B cell (primary cell): Measurements from ENCODE around the gene STXBP6. TPM values are rescaled to one million over a fixed set of nuclear protein-coding genes. Genes with fewer than 3 reads are reported as not detected.

Source experiments
- ATAC-seq: fragments of 200-7000 bp; cut with Tn5 transposase; one replicate; pipeline ENCODE4 v1.10.0; 2021; ENCODE audit warnings: low read depth, mild to moderate bottlenecking, moderate number of reproducible peaks, moderate library complexity
- CTCF ChIA-PET: fragments of 350-600 bp; sonication (Branson Sonifier 250); formaldehyde crosslinking; loops from one replicate; lab custom pipeline; 2021; ENCODE audit warnings: antibody characterized with exemption, inconsistent platforms; lab: Charles Lee
- POLR2A ChIA-PET: fragments of 350-600 bp; sonication (Branson Sonifier 250); formaldehyde crosslinking; loops from one replicate; lab custom pipeline; 2021; ENCODE audit warnings: antibody characterized with exemption; lab: Charles Lee
- DNase-seq: peaks from one replicate; pipeline ENCODE4 v3.0.0; 2013
- H2AFZ ChIP-seq: 2 replicates; pipeline ENCODE4 v1.6.1; 2012; ENCODE audit warnings: mild to moderate bottlenecking, low read depth, low read length; ENCODE audit not compliant: insufficient read depth, poor library complexity, severe bottlenecking
- H3K27ac ChIP-seq, 2 donors: 1 replicate in 1 of 2; 2 replicates in 1 of 2; pipeline ENCODE4 v1.5.1; 2012 to 2013; ENCODE audit warnings: low read length in 2 of 2, mild to moderate bottlenecking in 2 of 2, moderate library complexity in 1 of 2
- H3K27me3 ChIP-seq, 4 experiments: fragments of 200-600 bp in 1 of 4; sonication (generic) in 1 of 4; replicated peaks in 1 of 4; 1 replicate in 2 of 4; 2 replicates in 2 of 4; pipeline versions ENCODE4 v1.6.1 to v1.7.0; 2013 to 2016; ENCODE audit warnings: low read length in 3 of 4, mild to moderate bottlenecking in 2 of 4, mixed read lengths in 1 of 4, moderate library complexity in 1 of 4; ENCODE audit not compliant: insufficient read depth in 4 of 4, control insufficient read depth in 3 of 4; ENCODE audit errors: control extremely low read depth in 1 of 4
- H3K36me3 ChIP-seq, 2 experiments: replicated peaks in 1 of 2; 1 replicate in 1 of 2; 2 replicates in 1 of 2; pipeline versions ENCODE4 v1.6.1 to v1.7.1; 2013; ENCODE audit warnings: low read length in 1 of 2; ENCODE audit not compliant: insufficient read depth in 2 of 2, control insufficient read depth in 1 of 2; ENCODE audit errors: control extremely low read depth in 1 of 2, extremely low read depth in 1 of 2
- H3K4me1 ChIP-seq, 2 donors: fragments of 200-600 bp in 1 of 2; sonication (generic) in 1 of 2; 1 replicate in 1 of 2; 2 replicates in 1 of 2; pipeline versions ENCODE4 v1.5.1 to v1.6.1; 2013 to 2017; ENCODE audit warnings: low read length in 2 of 2; ENCODE audit not compliant: control insufficient read depth in 2 of 2, insufficient read depth in 2 of 2
- H3K4me2 ChIP-seq: replicated peaks from 2 replicates; pipeline ENCODE3; 2012; ENCODE audit warnings: mild to moderate bottlenecking, low read depth, low read length; ENCODE audit not compliant: poor library complexity, severe bottlenecking
- H3K4me3 ChIP-seq, 5 experiments: fragments of 200-600 bp in 1 of 5; sonication (generic) in 1 of 5; 1 replicate in 3 of 5; 2 replicates in 2 of 5; pipeline versions ENCODE4 v1.5.1 to v1.7.0; 2011 to 2016; ENCODE audit warnings: low read length in 4 of 5, mild to moderate bottlenecking in 4 of 5, low read depth in 2 of 5, control low read depth in 1 of 5, moderate library complexity in 1 of 5; ENCODE audit not compliant: insufficient read depth in 1 of 5; ENCODE audit errors: control extremely low read depth in 1 of 5, extremely low read depth in 1 of 5
- H3K79me2 ChIP-seq: fragments of 200-600 bp; sonication (generic); one replicate; pipeline ENCODE4 v1.6.0; 2016; ENCODE audit warnings: low read length; ENCODE audit not compliant: control insufficient read depth, insufficient read depth
- H3K9ac ChIP-seq: fragments of 200-600 bp; sonication (generic); 2 replicates; pipeline ENCODE4 v1.6.1; 2017; ENCODE audit warnings: mild to moderate bottlenecking, low read length, moderate library complexity
- H3K9me3 ChIP-seq, 3 donors: one replicate each; pipeline versions ENCODE4 v1.6.1 to v1.7.1; 2013; ENCODE audit warnings: low read length in 2 of 3; ENCODE audit not compliant: control insufficient read depth in 2 of 3, insufficient read depth in 1 of 3; ENCODE audit errors: control extremely low read depth in 1 of 3
- H4K20me1 ChIP-seq: 2 replicates; pipeline ENCODE4 v1.6.0; 2012; ENCODE audit warnings: mild to moderate bottlenecking, low read length; ENCODE audit not compliant: insufficient read depth, control insufficient read depth, poor library complexity, severe bottlenecking
- H3K27ac Mint-ChIP-seq: one replicate; pipeline ENCODE4 v1.8.0; 2021; ENCODE audit warnings: mixed read lengths
- H3K27me3 Mint-ChIP-seq: one replicate; pipeline ENCODE4 v1.8.0; 2021; ENCODE audit warnings: mixed read lengths
- H3K4me1 Mint-ChIP-seq: one replicate; pipeline ENCODE4 v1.8.0; 2021; ENCODE audit warnings: mixed read lengths
- H3K4me3 Mint-ChIP-seq: one replicate; pipeline ENCODE4 v1.8.0; 2021; ENCODE audit warnings: mixed read lengths
- H3K9me3 Mint-ChIP-seq: one replicate; pipeline ENCODE4 v1.8.0; 2022; ENCODE audit warnings: mixed read lengths; ENCODE audit not compliant: insufficient read depth
- CTCF ChIP-seq: fragments of 200-600 bp; IDR thresholded peaks from one replicate; pipeline ENCODE4 v1.8.0; 2022; ENCODE audit warnings: antibody characterized with exemption, mild to moderate bottlenecking
- EZH2 ChIP-seq: IDR thresholded peaks from 2 replicates; pipeline ENCODE4 v1.6.1; 2012; ENCODE audit warnings: borderline replicate concordance, low read depth, mild to moderate bottlenecking, moderate library complexity, low read length; ENCODE audit not compliant: insufficient read depth, poor library complexity, severe bottlenecking
- WGBS: methylation state at CpG from one replicate; pipeline ENCODE4 v1.1.5; 2013; ENCODE audit warnings: missing lambda C conversion rate; ENCODE audit not compliant: insufficient coverage; 5-methylcytosine and 5-hydroxymethylcytosine counted together
- intact Hi-C: fragments of 100-400 bp; cut with micrococcal nuclease; formaldehyde crosslinking; loops from one replicate; pipeline ENCODE4 v1.10.0; 2022
- polyA plus RNA-seq: library from polyadenylated mRNA; depleted of rRNA; stranded (reverse); fragments of >200 nt; gene quantifications from 2 replicates; pipeline ENCODE4 v1.2.3, GENCODE V29; 2012
- total RNA-seq, 2 donors: library from RNA; stranded (reverse); fragments of 120-200 nt in 1 of 2; gene quantifications; 1 replicate in 1 of 2; 2 replicates in 1 of 2; pipeline versions ENCODE4 v1.2.3 to v1.2.4, GENCODE V29; 2013 to 2022

Gene STXBP6
- total and polyA plus RNA-seq, 2 donors (not counting 1 experiment from before 2014, with no cell fraction given): 0.01 TPM; not detected in 1

- ChIA-PET CTCF (no interaction called here), POLR2A (no interaction called here)
- Histone ChIP-seq H4K20me1 (no peaks in the 10 kb centered on the region), H3K36me3 (no peaks in the 10 kb centered on the region), H2AFZ (no peak overlapping the region), H3K4me2 (no peak overlapping the region), H3K4me1 (no peaks in the 10 kb centered on the region), H3K9me3 (no peaks in the 10 kb centered on the region), H3K4me3 (no peak overlapping the region), H3K27me3 (no peaks in the 10 kb centered on the region), H3K79me2 (no peaks in the 10 kb centered on the region), H3K27ac (no peak overlapping the region), H3K9ac (no peak overlapping the region)
- no CpG with 5 or more reads among the region's 1 CpG for WGBS
- intact Hi-C loops: no loop called here
- Mint-ChIP-seq H3K9me3 (no peaks in the 10 kb centered on the region), H3K27me3 (no peaks in the 10 kb centered on the region), H3K4me3 (no peak overlapping the region), H3K4me1 (no peaks in the 10 kb centered on the region), H3K27ac (no peak overlapping the region)
- ATAC-seq (no peak), DNase-seq (no peak)
- TF ChIP-seq EZH2 (no peak), CTCF (no peak)
Measured at GRCh38 chr14:25019892-25020291, 30.1 kb downstream of the STXBP6 start.

GRCh38 chr14:25017562-25017961, 32.4 kb downstream of the STXBP6 start:
- no peaks in the 10 kb centered on the region for H3K36me3 ChIP-seq
- H3K4me2 ChIP-seq: no peak overlapping the region
- TF ChIP-seq CTCF: no peak
- TF ChIP-seq EZH2: no peak
- no peak overlapping the region for H3K9ac ChIP-seq
- Mint-ChIP-seq H3K27ac (no peak overlapping the region), H3K4me1 (no peaks in the 10 kb centered on the region), H3K9me3 (no peaks in the 10 kb centered on the region), H3K4me3 (no peak overlapping the region), H3K27me3 (no peaks in the 10 kb centered on the region)
- CTCF ChIA-PET: no interaction called here
- H3K9me3 ChIP-seq: no peaks in the 10 kb centered on the region
- H3K27ac ChIP-seq: no peak overlapping the region
- H2AFZ ChIP-seq: no peak overlapping the region
- POLR2A ChIA-PET: no interaction called here
- no peaks in the 10 kb centered on the region for H3K4me1 ChIP-seq
- H4K20me1 ChIP-seq: no peaks in the 10 kb centered on the region
- no peak for ATAC-seq
- WGBS: 91% methylated on average over 2 of the region's 2 CpGs
- intact Hi-C loops: no loop called here
- DNase-seq: no peak
- H3K79me2 ChIP-seq: no peaks in the 10 kb centered on the region
- no peak overlapping the region for H3K4me3 ChIP-seq
- no peaks in the 10 kb centered on the region for H3K27me3 ChIP-seq
